ENCODE results near the gene PREB.
A peak's percentile ranks its signal among the peaks of the same experiment; 100 is the strongest.

The PREB gene

DNA sequence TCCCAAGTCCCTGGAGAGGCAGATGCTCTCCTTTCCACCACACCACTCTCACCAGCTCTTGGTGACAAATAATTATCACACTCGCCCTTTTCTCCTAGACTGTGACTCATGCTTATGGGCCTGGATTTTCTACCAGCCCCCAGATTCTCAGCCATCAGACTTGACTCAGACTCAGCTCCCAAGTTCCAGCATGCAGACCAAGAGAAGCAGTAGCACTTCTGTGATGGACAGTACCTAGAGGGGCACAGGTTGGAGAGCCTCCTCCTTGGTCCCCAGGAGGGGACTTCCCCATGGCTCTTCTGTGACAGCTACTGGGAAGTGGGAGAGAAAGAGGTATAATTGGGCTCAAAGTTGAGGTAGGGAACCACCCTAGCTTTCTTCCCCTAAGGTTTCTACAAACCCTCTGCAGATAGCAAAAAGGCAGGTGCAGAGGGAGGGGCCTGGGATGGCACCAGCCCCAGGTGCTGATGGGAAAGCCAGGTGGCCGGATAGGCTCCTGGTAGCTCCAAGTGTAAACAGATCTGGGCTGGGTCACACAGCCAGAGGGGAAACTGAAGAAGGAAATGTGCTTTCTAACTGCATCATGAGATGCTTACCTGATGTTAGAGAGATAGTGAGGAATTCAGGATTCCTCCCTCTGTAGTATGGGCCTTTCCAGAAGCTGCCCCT, 18.5 kb upstream of the PREB start:
- H3K4me3 ChIP-seq (ENCODE audit: low read depth, low read length), result no peak overlapping the region

DNA sequence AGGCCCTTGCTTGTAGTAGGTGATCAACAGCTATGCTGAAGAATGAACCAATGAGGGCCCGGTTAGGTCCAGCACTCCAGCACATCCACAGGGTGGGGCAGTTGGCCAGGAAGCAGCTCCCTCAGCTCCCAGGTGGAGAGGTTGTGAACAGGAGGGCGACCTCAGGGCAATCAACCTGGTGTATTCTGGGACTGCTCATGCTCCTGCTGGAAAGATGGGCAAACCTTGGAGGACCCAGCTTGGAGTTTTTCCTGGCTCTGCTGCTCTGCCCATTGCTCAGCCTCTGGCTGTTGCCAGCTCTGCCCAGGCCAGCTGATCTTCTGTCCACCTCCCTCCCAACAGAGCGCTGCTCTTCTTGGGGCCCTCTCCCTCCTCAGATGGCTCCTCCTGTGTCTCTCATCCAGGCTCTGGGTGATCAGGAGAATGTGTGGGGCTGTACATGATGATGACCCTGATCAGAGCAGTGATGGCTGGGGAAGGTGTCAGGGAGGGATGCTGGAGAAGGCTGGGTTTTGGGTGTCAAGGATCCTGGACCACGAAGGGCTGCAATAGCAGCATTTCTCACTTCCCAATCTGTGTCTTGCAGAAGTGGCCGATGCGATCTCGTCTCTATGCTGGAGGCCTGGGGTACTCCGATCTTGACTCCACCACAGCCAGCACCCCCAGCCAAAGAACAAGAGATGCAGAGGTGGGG, 17.8 kb upstream of the PREB start:
- H3K4me3 ChIP-seq (ENCODE audit: low read depth, low read length), result no peak overlapping the region

DNA sequence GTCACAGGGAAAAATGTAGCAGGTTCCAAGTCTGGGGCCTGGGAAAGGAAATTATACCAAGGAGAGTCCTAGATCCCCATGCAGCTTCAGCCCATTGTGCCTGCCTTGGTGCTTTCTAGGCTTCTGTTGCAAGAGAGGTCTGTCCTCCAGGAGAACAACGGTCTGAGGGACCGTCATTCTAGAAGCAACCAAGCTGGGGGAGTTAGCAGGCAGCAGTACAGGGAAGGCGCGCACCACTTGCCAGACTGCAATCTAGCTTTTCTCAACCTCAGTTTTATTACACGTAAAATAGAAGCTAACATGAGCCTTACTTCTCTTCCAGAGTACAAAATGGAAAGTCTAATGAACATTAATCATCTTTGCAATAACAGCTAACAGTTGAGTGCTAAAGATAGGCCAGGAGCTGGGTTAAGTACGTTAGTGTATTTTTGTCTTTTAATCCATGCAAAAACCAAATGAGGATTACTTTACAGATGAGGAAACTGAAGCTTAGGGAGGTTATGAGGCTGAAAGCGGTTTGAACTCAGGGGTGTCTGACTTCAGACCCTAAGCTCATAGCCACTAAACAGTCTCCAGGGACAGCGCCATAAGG, 16.3 kb upstream of the PREB start:
- no peak overlapping the region for H3K4me3 ChIP-seq (ENCODE audit: low read depth, low read length)

DNA sequence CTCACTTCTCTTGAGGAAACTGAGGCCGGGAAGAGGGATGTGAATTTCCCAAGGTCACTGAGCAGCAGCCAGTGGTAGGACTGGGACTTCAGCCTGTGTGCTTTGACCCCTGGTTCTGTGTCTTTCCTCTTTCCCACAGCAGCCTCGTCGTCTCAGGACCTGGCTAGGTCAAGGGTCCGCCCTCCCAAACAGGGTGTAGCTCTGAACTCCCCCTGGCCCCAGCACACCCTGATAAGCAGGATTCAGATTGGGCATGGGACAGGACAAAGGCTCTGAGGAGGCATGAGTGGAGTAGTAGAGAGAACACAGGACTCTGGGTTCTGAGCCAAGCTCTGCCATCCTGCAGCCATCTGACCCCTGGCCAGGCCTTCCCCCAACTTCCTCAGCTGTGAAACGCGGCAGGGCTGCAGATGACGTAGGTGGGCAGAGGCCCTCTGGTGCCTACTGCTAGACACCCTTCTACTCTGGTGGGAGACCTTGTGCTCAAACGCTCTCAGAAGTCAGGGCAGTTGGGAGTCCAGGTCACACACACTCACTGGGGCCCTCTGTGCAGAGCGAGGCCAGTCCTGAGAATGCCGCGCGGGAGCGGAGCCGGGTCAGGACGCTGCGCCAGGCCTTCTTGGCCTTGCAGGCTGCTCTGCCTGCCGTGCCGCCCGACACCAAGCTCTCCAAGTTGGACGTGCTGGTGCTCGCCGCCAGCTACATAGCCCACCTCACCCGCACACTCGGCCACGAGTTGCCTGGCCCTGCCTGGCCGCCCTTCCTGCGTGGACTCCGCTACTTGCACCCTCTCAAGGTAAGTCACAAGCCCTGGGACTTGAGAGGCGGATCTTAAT, 15.4 kb upstream of the PREB start:
- no peak overlapping the region for H3K4me3 ChIP-seq (ENCODE audit: low read depth, low read length)

DNA sequence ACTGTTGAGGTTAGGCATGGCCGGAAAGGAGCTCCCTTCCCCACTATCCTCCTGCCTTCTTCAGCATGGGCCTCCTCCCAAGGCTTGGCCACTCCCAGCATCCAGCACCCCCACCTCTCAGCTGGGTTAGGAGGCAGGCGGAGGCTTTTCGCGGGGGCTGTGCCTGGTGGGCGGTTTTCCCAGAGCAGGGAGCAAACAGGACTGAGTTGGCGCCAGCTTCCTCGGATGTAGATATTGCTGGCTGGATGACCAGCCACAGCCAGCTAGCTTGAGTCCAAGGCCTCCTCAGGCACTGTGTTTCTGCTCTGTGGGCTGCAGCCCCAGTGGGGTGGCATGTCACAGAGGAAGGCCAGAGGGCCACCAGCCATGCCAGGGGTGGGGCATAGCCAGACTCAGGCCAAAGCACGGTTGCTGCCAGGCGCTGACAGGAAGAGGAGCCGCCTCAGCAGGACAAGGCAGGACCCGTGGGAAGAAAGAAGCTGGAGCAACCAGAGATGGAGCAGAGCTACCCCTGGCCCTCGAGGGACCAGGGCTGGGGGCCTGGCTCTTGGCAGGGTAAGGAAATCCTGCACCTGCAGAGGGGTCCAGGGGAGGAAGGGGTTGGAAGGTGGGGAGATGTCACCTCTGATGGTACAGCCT, 14.5 kb upstream of the PREB start, which contains the start of gene TCF23:
TSS of gene TCF23 (plus strand) at position 204 of the 639 bp plus-strand sequence. CDS start at position 334, 130 bp downstream.
- no peak within 1 kb of the TSS for H3K4me3 ChIP-seq (ENCODE audit: low read depth, low read length)

DNA sequence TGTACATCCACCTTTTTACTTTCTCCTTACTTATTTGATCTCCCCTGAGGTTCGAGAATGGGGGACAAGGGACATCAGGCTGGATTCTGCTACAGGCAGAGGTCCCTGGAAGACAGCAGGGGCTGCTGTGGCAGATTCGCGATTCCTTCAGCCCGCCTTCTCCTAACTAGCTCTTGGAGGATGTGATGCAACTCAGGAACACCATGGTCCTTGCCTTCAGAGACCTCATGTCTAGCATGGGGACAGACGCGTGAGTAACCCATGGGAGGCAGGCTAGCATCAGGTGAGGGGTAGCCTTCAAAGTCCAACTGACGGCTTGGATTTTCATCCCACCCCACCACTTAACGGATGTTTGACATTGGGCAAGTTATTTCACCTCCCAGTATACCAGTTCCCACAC, 13.5 kb upstream of the PREB start:
- H3K4me3 ChIP-seq (ENCODE audit: low read depth, low read length), result no peak overlapping the region

DNA sequence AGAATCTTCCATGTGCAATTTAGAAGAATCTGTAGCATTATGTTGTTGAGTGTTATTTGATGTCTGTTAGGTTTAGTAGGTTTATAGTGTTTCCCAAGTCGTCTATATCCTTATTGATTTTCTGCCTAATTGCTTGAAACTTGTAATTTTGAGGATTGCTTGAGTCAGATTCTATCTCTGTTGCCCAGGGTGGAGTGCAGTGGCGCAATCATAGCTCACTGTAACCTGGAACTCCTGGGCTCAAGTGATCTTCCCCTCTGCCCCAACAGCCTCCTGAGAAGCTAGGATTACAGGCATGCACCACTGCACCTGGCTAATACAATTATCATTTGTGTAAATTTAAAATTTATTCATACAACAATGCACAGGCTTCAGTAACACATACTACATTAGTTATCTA, 11.2 kb upstream of the PREB start:
- H3K4me3 ChIP-seq (ENCODE audit: low read depth, low read length), result no peak overlapping the region

DNA sequence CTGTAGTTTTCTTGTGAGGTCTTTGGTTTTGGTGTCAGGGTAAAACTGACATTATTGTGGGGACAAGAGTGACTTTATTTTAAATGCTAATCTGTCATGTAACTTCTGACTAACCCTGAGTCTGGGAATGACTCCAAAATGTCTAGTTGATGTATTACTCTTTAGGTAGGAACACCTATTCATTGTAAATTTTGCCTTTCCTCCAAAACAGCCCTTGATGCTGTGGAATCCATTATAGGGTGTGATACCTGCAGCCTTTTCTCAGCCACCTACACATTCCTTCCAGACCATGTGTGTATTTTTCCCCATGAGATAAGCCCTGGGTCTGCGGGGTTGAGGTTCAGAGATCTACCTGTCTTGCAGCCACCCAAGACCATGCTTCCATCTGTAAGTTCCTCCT, 8.8 kb upstream of the PREB start:
- H3K4me3 ChIP-seq (ENCODE audit: low read depth, low read length), result no peak overlapping the region

DNA sequence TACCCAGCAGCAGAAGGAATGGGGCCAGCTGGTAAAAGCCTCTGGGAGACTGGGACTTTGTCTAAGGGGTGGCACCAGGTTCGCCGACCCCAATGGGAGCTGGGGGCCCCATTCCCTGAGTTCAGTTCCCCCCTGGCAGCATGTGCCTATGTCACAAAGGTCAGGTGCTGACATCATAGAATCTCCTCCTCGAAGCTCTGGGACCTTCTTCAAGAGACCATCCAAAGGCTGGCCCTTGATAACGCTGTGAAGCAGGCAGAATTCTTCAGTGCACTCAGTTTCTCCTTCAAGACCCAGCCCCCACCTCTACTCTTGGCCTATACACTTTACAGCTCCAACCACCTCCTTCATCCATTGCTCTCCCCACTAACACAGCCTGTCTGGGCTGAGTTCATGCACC, 4.9 kb upstream of the PREB start, which contains the start of gene PRR30:
TSS of gene PRR30 (minus strand) at position 101 of the 400 bp plus-strand sequence. CDS start 1,081 bp downstream, outside the sequence.
- H3K4me3 ChIP-seq (ENCODE audit: low read depth, low read length), result no peak within 1 kb of the TSS

DNA sequence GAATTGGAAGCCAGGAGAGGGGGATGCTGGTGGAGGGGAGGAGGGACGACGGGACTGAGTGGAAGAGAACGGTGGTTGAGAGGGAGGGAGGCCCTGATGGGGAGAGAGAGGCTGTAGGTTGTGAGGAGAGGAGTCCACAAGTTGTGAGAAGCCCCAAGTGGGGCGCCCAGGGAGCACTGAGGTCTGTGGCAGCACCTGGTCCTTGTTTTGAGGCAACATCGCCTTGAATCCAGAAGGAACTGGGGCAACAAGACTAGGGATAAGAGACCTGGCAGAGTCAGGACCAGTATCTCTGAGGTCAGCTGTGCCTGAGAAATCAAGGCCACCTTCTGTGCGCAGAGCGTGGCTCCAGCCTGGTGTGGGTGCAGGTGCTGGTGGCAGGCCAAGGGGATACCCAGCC, 3.7 kb upstream of the PREB start:
- no peak overlapping the region for H3K4me3 ChIP-seq (ENCODE audit: low read depth, low read length)

DNA sequence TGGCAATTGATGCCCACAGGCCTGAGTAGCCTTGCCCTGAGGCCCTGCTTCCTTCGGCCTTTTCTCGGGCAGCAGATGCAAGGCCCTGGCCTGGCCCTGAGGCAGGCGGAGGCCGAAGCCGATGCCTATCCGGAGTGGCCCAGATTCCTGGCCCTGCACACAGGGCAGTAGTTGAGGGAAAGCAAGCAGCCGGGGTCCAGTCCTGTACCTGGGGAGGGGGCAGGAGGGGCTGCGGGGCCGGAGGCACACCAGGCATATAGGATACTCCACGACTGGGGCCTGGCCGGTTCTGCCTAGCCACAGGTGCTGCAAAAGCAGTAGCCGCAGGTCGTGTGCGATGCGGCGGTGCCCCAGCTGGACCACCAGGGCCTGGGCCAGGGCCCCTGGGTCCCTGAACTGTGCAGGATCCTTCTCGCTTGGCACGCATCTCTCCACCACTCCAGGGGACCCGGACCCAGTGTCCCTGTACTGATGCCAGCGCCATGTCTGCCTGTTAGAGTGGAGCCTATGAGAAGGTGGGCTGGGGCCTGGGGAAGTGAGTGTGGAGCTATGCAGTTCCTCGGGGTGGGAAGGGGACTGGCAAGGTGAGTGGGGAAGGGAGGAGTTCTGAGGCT, 3.0 kb upstream of the PREB start:
- H3K4me3 ChIP-seq (ENCODE audit: low read depth, low read length), result no peak overlapping the region

DNA sequence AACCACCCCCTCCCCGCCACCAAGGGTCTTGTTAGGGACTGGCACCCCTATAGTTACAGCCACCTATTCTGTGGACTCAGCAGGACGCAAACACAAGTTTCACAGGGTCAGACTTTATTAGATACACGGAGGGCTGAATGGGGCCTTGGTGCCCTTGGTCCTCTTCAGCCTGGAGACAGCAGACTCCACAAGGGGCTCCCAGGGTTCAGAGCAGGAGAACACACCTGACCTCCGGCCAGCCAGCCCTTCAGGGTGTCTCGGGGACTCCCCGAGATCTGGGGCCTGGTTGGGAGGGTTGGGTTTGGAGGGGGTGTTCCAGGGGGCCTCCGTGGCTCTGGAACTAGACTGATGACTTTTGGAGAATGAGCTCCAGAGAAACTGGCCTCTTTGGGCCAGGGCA, 2.3 kb upstream of the PREB start:
- H3K4me3 ChIP-seq (ENCODE audit: low read depth, low read length), result no peak overlapping the region

DNA sequence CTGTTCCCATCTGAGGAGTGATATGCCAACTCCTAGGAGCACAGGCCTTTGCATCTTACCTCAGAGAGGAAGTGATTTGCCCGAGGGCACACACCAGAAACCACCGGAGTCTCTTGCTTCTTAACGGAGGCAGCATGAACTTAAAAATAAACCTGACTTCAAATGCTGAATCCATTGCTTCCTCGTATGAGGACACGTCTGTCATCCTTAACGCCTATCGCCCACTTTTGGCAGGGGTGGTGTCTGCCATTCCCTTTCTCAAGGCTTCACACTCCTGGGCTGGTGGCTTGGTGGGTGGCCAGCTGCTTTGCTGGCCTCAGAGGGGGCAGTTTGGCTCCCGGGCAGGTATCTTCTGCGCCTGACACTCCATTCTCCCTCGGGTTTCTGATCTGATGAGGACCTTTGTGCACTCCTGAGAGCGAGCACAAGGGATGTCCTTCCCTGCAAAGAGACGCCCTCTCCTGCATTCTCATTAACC, 1.1 kb upstream of the PREB start:
- H3K4me3 ChIP-seq (ENCODE audit: low read depth, low read length), result no peak overlapping the region

DNA sequence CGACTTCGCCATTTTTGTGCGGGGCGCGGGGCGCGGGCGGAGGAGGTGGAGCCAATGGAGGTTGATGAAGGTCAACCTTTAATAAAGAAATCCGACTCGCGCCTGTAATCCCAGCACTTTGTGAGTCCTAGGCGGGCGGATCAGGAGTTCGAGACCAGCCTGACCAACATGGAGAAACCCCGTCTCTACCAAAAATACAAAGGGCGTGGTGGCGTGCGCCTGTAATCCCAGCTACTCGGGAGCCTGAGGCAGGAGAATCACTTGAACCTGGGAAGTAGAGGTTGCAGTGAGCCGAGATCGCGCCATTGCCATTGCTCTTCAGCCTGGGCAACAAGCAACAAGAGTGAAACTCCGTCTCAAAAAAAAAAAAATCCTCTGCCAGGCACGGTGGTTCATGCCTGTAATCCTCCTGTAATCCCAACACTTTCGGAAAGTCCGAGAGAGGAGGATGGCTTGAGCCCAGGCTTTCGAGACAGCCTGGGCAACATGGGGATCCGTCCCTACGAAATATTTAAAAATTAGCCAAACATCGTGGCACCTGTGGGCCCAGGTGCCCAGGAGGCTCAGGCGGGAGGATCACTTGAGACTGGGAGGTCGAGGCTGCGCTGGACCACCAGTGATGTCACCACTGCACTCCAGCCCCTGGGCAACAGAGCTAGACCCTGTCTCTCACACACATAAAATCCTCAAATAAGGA, 493 bp upstream of the PREB start:
- peak overlapping the region; percentile 88 for H3K4me3 ChIP-seq (ENCODE audit: low read depth, low read length)

DNA sequence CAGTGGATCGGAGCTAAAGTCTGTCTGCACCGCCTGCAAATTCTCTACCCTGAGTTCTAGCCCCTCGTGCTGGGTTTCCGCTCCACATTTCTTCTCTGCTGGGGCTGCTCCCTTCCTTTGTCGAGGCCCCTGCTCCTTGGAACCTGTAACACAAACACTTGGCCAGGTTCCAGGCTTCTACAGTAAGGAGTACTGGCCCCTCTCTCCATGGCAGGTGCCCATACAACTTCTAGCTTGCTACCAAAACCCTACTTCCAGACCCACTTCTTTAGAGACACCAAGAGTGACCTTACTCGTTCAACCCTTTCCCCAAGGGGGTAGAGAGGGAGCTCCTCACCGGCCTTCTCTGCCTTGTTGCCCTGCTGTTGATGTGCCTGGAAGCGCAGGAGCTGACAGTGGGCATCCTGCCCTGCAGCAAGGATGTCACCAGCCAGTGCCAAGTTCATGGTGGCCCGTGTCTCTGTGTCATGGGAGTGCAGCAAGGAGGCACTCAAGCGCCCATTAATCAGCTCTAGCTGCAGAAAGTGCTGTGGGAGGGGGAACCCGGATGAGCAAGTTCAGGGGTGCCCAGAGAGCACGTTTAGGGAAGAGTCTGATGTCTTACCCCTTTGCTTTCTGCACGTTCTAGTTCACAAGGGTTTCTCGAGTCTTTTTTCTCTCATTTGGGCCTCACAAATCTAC, 1.1 kb downstream of the PREB start:
- peak overlapping the region; percentile 88 for H3K4me3 ChIP-seq (ENCODE audit: low read depth, low read length)

DNA sequence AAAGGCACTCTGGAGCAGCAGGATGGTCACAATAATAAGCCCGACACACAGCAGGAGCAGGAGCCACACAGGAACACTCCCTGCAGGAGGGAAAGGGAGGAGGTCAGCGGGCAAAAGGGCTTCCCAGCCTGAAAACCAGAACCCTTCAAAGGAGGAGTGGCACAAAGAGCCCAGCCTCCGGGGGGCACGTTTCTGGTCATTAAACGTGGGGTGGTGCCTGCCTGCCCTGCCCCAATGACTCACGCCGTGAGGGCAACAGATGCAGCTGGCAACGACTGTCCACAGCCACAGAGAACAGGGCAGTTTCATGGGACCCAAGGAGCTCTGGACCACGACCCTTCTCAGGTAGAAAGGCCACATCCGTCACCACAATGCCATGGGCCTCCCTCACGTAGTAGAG, 3.0 kb downstream of the PREB start:
- H3K4me3 ChIP-seq (ENCODE audit: low read depth, low read length), result no peak overlapping the region

DNA sequence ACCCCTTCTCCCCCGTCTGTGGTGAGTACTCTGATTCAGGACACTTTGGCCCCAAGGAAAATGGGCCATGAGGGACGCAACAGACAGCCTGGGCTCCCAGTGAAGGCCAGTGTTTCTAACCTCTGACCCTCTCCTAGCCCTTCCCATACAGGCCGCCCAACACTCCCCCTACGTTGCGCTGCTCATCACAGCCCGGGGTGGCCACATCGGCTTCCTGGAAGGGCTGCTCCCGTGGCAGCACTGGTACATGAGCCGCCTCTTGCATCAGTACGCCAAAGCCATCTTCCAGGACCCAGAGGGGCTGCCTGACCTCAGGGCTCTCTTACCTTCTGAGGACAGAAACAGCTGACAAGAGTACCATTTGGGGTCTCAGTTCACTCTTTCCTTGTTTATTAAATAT, 4.0 kb downstream of the PREB start:
- H3K4me3 ChIP-seq (ENCODE audit: low read depth, low read length), result no peak overlapping the region

DNA sequence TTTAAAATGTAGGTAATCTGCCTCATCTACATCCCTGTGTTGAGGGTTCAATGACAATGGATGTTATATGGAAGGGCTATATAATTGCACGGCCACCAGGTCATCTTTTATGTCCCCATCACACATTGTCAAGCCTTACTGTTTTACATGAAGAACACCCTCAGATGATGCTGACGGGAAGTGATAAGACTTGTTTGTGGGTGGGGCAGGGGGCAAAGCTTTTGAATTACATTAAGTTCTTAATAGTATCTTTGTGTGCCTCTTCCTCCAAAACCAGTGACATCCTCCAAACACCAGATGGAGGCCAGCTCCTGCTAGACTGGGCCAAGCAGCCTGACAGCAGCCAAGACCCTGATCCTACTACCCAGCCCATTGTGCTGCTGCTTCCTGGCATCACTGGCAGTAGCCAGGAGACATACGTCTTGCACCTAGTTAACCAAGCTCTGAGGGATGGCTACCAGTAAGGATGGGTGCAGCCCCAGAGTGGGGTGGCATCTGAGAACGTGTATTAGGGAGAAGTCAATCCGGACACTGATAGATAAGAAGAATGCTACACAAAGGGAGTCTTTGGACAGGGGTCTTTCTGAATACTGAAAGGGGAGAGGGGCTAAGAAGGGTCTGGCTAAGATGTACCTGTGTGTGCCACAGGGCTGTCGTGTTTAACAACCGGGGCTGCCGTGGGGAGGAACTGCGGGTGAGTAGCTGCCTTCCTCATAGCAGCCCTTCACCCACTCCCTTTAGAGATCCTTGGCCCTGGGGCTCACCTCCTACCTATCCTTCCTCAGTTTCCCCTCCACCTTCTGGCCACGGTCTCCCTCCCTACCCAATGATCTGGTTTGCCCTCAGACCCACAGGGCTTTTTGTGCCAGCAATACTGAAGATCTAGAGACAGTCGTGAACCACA, 5.5 kb downstream of the PREB start:
- H3K4me3 ChIP-seq (ENCODE audit: low read depth, low read length), result no peak overlapping the region

Measured in iPS-11a (cell line).